Measurements from ENCODE around the gene LY6G5C.
A peak's percentile ranks its signal among the peaks of the same experiment; 100 is the strongest.

Gene LY6G5C

GRCh38 chr6:31680226-31681134, at the start of gene LY6G5C:
Gene LY6G5C, minus strand, starts transcription at chr6:31681067. Its CDS starts 694 bp downstream, at chr6:31680373.
- Histone ChIP-seq H3K4me3 (ENCODE audit: low read length) (peak within 1 kb of the TSS; percentile 63), H3K9ac (ENCODE audit: low read length) (peak within 1 kb of the TSS; percentile 58; the same call in 1 of the 2 replicates), H3K36me3 (replicated peaks; ENCODE audit: insufficient read depth, low read length) (no peaks in the 10 kb centered on the region), H3K9me3 (replicated peaks; ENCODE audit: insufficient read depth, low read length) (no peaks in the 10 kb centered on the region), H3F3A (ENCODE audit: insufficient read depth, low read length) (peaks cover 5% of the 10 kb centered on the region; the same call in 1 of the 2 replicates), H3K4me1 (ENCODE audit: low read length) (no peaks in the 10 kb centered on the region; the same call in 1 of the 2 replicates), H4K20me1 (ENCODE audit: insufficient read depth, low read length) (no peaks in the 10 kb centered on the region), H3K4me2 (ENCODE audit: low read depth, low read length) (peak within 1 kb of the TSS; percentile 93), H3K27me3 (replicated peaks; ENCODE audit: insufficient read depth, low read length) (no peaks in the 10 kb centered on the region), H3K9me2 (replicated peaks; ENCODE audit: insufficient read depth, low read length) (no peaks in the 10 kb centered on the region), H2AFZ (ENCODE audit: low read length) (peak within 1 kb of the TSS; percentile 94), H3K79me2 (ENCODE audit: low read length) (no peaks in the 10 kb centered on the region), H3K27ac (ENCODE audit: low read length) (no peak within 1 kb of the TSS)
- peak; percentile 65 for DNase-seq
- TF ChIP-seq EZH2 (optimal IDR thresholded peaks at IDR 0.05; ENCODE audit: low read depth, low read length) (no peak), CTCF (IDR thresholded peaks at IDR 0.05; ENCODE audit: low read length) (peak; percentile 64)

GRCh38 chr6:31729979-31730630, 49.2 kb upstream of the LY6G5C start:
- peaks cover 10% of the 10 kb centered on the region for H3K36me3 ChIP-seq (replicated peaks; ENCODE audit: insufficient read depth, low read length)

GRCh38 chr6:31729515-31729978, 48.7 kb upstream of the LY6G5C start:
- Histone ChIP-seq H3K4me3 (ENCODE audit: low read length) (peak overlapping the region; percentile 81), H3K9ac (ENCODE audit: low read length) (peak overlapping the region; percentile 76), H2AFZ (ENCODE audit: low read length) (peak overlapping the region; percentile 59; the same call in 1 of the 2 replicates), H3K79me2 (ENCODE audit: low read length) (peaks cover 31% of the 10 kb centered on the region), H3K27me3 (replicated peaks; ENCODE audit: insufficient read depth, low read length) (no peaks in the 10 kb centered on the region), H3K9me2 (replicated peaks; ENCODE audit: insufficient read depth, low read length) (no peaks in the 10 kb centered on the region), H3K4me1 (ENCODE audit: low read length) (peaks cover 40% of the 10 kb centered on the region), H3K9me3 (replicated peaks; ENCODE audit: insufficient read depth, low read length) (no peaks in the 10 kb centered on the region), H3K27ac (ENCODE audit: low read length) (peak overlapping the region; percentile 86; the same call in 1 of the 2 replicates), H3F3A (ENCODE audit: insufficient read depth, low read length) (peaks cover 64% of the 10 kb centered on the region), H4K20me1 (ENCODE audit: insufficient read depth, low read length) (no peaks in the 10 kb centered on the region), H3K36me3 (replicated peaks; ENCODE audit: insufficient read depth, low read length) (peaks cover 10% of the 10 kb centered on the region), H3K4me2 (ENCODE audit: low read depth, low read length) (peak overlapping the region; percentile 93)
- TF ChIP-seq EZH2 (optimal IDR thresholded peaks at IDR 0.05; ENCODE audit: low read depth, low read length): no peak
- no peak; the same call in 1 of the 2 replicates for TF ChIP-seq CTCF (IDR thresholded peaks at IDR 0.05; ENCODE audit: low read length)
- TF ChIP-seq EZH2phosphoT487 (IDR thresholded peaks at IDR 0.05; ENCODE audit: low read length): no peak
- peak; percentile 78 for DNase-seq

More at GRCh38 chr6:31729979-31730630, 49.2 kb upstream of the LY6G5C start:
- Histone ChIP-seq H3K79me2 (ENCODE audit: low read length) (peaks cover 37% of the 10 kb centered on the region), H3K4me3 (ENCODE audit: low read length) (peak overlapping the region; percentile 81), H3K4me1 (ENCODE audit: low read length) (peaks cover 40% of the 10 kb centered on the region), H3K9ac (ENCODE audit: low read length) (peak overlapping the region; percentile 76), H3K9me3 (replicated peaks; ENCODE audit: insufficient read depth, low read length) (no peaks in the 10 kb centered on the region), H3K4me2 (ENCODE audit: low read depth, low read length) (peak overlapping the region; percentile 93), H2AFZ (ENCODE audit: low read length) (0 out of 2 replicates have a peak overlapping the region, but pooled peaks have one; percentile 59), H3K27ac (ENCODE audit: low read length) (peak overlapping the region; percentile 86; the same call in 1 of the 2 replicates), H3K27me3 (replicated peaks; ENCODE audit: insufficient read depth, low read length) (no peaks in the 10 kb centered on the region), H3K9me2 (replicated peaks; ENCODE audit: insufficient read depth, low read length) (no peaks in the 10 kb centered on the region), H3F3A (ENCODE audit: insufficient read depth, low read length) (peaks cover 70% of the 10 kb centered on the region), H4K20me1 (ENCODE audit: insufficient read depth, low read length) (no peaks in the 10 kb centered on the region)
- DNase-seq: peak; percentile 67
- TF ChIP-seq EZH2 (optimal IDR thresholded peaks at IDR 0.05; ENCODE audit: low read depth, low read length): no peak
- TF ChIP-seq CTCF (IDR thresholded peaks at IDR 0.05; ENCODE audit: low read length): no peak
- TF ChIP-seq EZH2phosphoT487 (IDR thresholded peaks at IDR 0.05; ENCODE audit: low read length): no peak
